Vagina (tissue), 2 donors: ENCODE results near the gene SOD2.

ENCODE experiments used
- POLR2A ChIP-seq, 2 donors: fragments of 450-650 bp; IDR thresholded peaks; one replicate each; pipeline ENCODE4 v1.6.1; 2017; ENCODE audit warnings: antibody characterized with exemption in 2 of 2, mild to moderate bottlenecking in 2 of 2, moderate library complexity in 2 of 2
- POLR2AphosphoS5 ChIP-seq, 2 donors: sonication (generic); formaldehyde crosslinking; IDR thresholded peaks; one replicate each; pipeline ENCODE4 v1.9.0; 2017; ENCODE audit warnings: antibody characterized with exemption in 2 of 2, mild to moderate bottlenecking in 2 of 2, low read depth in 1 of 2; ENCODE audit not compliant: insufficient read depth in 1 of 2
- TF ChIP-seq, protein P1 (sequence below), 3 experiments: fragments of 450-650 bp in 2 of 3; fragments of 200-600 bp in 1 of 3; sonication (generic) in 1 of 3; IDR thresholded peaks; one replicate each; pipeline ENCODE4 v1.5.1; 2017 to 2019; ENCODE audit warnings: antibody characterized with exemption in 3 of 3, mild to moderate bottlenecking in 2 of 3, moderate library complexity in 2 of 3

DNA sequence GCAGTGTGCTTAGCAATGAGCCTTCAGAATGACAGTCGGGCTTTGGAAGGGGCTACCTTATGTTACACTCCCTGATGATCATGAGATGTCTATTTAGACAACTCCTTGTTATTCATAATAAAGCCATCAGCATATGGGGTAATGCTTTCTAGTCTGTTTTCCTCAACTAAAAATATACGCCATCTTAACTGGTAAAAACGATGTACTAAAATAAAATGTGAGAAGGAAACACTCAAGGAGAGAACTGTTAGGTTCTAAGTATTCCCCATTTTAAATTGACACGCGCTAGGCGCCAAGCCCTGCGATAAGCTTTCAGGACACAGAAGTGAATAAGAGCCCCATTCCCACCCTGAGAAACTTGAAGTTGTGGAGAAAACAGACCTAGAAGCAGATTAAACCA, 43.6 kb downstream of the SOD2 start:
- TF ChIP-seq, protein P1, sequence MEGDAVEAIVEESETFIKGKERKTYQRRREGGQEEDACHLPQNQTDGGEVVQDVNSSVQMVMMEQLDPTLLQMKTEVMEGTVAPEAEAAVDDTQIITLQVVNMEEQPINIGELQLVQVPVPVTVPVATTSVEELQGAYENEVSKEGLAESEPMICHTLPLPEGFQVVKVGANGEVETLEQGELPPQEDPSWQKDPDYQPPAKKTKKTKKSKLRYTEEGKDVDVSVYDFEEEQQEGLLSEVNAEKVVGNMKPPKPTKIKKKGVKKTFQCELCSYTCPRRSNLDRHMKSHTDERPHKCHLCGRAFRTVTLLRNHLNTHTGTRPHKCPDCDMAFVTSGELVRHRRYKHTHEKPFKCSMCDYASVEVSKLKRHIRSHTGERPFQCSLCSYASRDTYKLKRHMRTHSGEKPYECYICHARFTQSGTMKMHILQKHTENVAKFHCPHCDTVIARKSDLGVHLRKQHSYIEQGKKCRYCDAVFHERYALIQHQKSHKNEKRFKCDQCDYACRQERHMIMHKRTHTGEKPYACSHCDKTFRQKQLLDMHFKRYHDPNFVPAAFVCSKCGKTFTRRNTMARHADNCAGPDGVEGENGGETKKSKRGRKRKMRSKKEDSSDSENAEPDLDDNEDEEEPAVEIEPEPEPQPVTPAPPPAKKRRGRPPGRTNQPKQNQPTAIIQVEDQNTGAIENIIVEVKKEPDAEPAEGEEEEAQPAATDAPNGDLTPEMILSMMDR (IDR thresholded peaks at IDR 0.05): no peak
- no peak for TF ChIP-seq POLR2A (IDR thresholded peaks at IDR 0.05)
- TF ChIP-seq POLR2AphosphoS5 (IDR thresholded peaks at IDR 0.05; ENCODE audit: insufficient read depth in 1 of 2, low read depth in 1 of 2): no peak
